GM21576 (cell line): ENCODE data around the gene MYO6.

Source experiments
- ATAC-seq: cut with Tn5 transposase; IDR thresholded peaks from one replicate; pipeline ENCODE4 v1.9.1; 2021; ENCODE audit warnings: mild to moderate bottlenecking, moderate library complexity; ENCODE audit not compliant: unreplicated experiment

MYO6 gene

GRCh38 chr6:75937846-75938245 lies 188.8 kb downstream of the MYO6 start:
- ATAC-seq: no peak

- ATAC-seq: no peak
Measured at GRCh38 chr6:75940564-75940963, 191.5 kb downstream of the MYO6 start.

DNA sequence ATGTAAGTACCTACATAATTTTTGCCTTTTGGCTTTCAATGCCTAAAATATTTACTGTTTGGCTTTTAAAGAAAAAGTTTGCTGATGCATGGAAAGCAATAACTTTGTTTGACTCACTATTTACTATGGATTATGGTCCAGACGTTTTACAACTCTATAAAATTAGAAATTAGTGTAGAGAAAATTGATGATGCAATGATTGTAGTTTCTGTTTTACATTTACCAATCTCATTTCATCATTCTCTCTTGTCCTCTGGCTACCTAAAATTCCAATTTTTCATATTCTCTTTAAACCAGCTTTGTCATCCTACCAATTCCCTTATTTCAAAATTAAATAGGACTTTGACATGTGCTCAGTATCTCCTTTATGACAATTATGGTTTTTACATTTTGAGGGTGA lies 192.5 kb downstream of the MYO6 start:
- no peak for ATAC-seq

- ATAC-seq: no peak
Measured at GRCh38 chr6:75943381-75943780, 194.3 kb downstream of the MYO6 start.

DNA sequence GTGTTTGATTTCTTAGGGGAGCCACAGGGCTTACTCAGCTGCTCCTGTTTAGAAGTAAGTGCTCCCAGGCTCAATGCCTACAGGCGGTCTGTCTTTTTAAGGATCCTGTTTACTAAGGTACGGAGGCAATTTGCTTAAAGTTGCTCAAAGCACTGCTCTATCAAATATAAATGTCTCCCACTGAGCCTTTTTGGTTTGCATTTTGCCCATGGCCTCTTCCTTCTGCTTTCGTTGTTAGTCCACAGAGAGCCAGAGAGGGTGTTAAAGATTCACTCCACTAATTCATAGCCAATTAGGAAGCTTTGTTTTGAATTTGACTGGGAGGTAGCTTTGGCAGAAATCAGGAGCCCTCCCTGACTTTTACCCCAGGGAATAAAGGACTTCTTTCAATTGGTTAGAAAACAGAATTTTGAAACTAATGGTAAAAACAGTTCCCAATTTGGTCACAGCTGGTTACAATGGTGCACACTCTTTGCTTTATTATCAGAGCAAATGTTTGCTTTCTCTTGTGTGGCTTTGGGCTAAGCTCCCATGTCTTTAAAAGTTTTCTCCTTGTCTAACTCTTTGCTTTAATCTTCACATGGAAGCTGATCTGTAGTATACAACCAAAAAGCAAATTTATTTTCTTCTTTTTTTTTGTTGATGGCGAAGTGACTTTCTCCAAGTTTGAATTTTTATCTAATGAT lies 197.2 kb downstream of the MYO6 start:
- ATAC-seq: no peak

GRCh38 chr6:75947935-75948334 lies 198.9 kb downstream of the MYO6 start:
- no peak for ATAC-seq

GRCh38 chr6:75952128-75952527 lies 203.1 kb downstream of the MYO6 start:
- ATAC-seq: no peak

GRCh38 chr6:75963569-75963968 lies 214.5 kb downstream of the MYO6 start:
- no peak for ATAC-seq

GRCh38 chr6:75968143-75968542 lies 219.1 kb downstream of the MYO6 start:
- ATAC-seq: no peak
